NCI-H187 (cell line): ENCODE measurements around the gene RPLP2.

ENCODE experiments used
- DNase-seq, 2 experiments: peaks; one replicate each; lab custom pipeline; 2025; lab: John Stamatoyannopoulos, UW

Gene RPLP2

DNA sequence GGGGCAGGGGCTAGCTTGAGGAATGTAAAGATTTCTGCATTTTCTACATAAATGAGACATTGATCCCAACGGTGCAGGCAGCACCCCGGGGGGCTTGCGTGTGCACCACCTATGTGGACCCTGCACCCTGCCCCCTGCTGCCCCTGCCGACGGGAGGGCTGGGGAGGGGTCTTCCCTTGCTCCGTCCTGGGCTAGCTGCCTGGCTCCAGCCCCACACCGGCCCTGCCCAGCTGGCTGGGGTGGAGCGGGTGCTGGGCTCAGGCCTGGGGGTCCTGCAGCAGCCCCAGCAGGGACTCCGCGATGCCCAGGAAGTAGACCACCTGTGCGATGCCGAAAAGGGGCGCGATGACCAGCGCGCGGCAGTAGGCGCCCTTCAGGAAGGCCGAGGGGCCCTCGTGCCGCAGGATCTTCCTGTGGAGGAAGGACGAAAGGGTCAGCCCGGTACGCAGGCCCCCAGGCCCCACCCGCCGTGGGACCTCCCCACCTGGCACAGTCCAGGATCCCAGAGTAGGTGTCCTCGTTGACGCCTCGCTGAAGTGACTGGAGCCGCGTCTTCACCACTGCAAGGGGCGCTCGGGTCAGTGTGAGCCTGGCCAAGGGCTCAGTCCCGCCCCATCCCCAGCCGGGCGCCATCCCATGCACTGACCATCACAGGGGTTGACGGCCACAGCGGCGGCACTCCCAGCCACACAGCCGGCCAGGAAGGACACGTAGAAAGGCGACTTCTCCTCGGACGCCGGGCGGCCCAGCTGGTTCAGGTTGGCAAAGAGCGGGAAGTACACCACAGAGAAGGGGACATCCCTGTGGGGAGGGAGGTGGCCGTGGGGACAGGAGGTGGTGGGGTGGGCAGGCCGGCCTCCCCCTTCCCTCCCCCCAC is 17.9 kb upstream of the RPLP2 start:
- DNase-seq = no peak

DNA sequence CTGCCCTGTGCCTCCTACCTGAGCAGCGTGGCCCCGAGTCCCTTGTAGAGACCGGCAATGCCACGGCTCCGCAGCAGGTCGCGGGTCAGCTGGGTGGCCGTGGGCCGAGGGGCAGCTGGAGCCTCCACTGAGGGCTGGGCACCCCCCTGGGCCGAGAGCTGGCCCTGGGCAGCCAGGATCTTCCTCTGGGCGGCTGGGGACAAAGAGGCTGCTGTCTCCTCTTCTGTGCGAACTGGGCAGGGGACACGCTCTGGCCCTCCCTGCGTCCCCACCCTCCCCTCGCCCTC is 17.3 kb upstream of the RPLP2 start:
- DNase-seq = no peak

DNA sequence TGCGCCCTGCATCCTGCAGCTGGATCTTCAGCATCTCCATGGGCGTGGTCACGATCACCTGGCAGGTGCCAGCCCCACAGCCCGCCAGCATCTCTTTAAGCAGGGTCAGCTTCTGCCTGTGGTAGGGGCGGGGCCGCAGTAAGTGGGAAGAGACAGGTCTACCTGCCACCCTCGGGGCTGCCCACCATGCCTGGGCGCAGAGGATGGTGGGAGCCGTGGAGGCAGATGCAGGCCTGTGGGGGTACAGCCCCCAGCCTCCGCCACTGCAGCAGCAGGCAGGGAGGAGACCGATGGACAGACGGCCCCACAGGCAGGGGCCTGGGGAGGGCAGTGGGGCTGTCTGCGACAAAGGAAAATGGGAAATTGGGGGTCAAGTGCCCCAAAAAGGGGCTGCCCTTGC is 16.9 kb upstream of the RPLP2 start:
- DNase-seq = peak in 1 of 2 experiments; percentile 43

DNA sequence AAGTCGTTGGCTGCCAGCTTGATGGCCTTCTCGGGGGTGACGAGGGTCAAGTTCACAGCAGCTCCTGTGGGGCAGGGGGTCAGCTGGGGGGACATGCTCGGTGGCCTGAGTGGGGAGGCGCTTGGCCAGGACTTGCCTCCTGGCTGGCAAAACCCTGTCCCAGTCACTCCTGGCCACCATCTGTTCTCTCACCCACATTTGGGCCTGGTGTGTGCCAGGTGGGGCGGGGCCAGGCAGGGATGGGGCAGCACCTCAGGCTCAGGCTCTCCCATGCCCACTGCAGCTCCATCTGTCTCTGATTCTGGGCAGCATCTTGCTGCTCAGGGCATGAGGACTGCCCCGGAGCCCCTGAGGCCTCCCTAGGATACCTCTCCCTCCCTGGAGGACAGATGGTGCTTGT is 16.2 kb upstream of the RPLP2 start:
- DNase-seq = no peak

DNA sequence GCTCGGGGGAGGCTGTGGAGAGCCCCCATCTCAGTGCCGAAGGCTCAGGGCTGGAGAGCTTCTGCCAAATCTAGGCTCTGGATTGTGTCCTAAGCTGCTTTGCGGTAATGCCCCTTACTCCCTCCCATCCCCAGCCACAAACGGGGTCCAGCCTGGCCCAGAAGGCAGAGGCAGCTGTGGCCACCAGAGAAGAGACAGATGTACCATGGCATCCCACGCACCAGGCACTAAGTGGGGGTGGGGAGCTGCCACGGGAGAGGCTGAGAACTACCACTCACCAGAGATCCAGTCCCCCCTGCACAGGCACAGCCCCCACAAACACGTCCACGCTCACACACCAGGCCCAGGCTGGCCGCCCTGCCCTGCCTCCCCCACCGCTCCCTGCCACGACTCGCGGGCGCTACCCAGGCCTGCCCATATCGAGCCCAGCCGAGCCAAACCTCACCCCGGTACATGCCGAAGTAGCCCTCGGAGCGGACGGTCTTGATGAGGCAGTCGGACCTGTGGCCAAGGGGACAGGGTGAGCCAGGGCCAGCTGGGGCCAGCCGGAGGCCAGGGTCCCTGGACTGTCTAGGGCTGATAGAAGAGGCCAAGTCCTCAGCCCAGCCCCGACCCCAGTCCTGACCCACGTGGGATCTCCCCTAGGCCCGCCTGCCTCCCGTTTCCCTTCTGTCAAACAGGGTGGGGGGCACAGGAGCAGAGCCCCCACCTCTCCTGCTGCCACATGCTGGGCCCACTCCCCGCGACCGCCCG is 15.6 kb upstream of the RPLP2 start:
- DNase-seq = no peak

DNA sequence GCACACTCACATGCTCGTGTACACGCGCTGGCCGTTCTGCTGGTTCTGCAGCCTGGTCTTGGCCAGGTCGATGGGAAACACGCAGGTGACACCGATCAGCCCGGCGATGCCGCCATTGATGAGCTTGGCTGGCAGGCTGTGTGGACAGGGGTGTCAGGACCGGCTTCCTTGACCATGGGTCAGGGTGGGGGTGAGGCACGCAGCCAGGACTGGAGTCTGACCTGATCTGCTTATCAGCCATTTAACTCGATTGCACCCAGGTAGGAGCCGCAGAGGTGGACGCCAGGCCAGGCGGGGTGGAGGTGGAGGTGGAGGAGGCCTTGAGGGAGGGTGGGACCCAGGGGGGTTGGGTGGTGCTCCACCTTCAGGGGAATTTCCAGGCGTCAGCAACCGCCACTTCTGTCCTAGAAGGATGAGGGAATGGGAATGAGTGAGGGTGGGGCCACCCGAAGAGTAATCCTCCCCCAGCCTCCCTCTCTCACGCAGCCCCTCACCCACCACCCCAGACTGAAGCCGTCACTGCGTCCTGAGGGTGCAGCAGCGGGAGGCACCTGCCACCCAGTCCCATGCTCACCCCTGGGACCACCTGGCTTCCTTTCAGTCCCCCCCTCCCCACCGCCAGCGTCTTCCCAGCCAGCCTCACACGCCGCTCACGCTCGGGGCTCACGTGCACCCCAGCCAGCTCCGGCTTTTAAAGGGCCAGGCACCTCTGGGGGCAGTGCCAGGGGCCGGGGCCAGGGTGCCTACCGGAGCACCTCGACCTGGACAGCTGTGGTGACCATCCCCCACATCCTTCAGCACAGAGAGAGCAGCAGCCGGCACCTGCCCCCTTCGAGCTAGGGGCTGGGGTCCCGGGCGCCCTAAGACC is 14.8 kb upstream of the RPLP2 start:
- DNase-seq = no peak

DNA sequence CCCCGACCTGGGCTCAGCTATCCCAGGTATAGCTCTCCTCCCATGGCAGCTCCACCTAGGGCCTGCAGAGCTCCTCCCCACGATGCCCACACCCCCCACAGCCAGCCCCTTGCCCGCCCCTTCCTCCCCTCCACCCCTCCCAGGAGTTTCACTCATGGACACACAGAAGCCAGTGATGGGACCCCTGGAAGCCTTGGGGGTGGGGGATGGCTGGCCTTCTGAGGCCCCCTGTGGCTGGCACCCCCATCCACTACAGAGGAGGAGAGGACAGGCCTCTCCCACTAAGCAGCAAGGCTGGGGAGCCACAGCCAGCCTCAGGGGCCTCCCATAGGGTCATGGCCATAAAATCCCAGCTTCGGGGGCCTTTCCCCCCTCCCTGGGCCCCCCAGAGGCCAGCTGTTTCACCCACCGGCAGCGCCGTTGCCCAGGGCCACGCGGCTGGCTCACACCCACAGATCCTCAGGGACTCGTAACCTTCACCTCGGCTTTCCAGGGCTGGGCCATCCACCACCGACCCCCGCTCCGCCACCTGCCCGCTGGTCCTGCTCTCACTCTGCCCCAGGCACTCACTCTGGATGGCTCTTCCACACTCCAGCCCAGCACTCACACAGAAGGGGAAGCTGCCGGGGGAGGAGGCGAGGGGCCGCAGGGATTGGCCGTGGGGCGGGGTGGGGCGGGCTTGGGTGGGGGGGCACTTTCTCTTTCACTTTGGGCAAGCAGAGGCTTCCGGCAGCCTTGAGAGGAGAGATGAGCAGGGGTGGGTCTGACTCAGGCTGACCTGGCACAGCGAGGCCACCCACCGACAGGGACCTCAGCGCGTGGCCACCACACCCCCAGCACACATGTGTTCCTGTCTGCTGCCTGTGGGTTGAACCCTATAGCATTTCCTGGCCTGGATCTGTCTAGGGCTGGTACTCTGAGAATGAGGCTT is 13.9 kb upstream of the RPLP2 start:
- peak; percentile 49 to 86 for DNase-seq

DNA sequence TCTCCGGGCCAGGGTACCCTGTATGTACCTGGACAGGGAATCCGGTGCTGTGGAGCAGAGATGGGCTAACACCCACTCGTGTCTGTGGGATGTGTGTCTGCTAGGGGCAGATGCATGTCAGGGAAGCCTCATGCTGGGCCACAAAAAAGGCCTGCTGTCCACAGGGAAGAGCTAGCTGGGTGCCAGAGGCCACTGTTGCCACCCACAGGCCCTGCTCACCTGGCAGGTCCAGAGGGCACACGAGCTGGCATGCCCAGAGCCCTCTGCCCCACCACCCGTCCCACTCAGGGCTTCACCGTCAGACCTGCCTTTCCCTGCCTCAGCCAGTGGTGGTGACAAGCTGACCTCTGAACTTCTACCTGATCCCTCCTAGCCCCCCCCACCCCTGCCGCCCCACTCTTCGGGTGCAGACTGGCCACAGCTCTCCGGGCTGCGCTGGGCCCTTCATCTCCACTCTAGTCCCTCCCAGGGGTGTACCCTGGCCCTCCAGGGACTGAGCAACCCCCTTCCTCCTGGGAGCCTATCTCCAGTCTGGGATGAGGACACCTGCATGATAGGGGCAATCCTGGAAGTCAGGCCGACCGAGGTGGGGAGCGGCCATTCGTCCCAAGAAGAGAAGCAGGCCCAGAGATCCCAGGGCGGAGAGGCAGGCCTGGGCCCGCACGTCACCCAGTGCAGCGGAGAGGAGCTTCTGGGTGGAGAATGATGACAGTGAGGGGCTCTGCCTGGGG is 13.0 kb upstream of the RPLP2 start:
- no peak for DNase-seq

DNA sequence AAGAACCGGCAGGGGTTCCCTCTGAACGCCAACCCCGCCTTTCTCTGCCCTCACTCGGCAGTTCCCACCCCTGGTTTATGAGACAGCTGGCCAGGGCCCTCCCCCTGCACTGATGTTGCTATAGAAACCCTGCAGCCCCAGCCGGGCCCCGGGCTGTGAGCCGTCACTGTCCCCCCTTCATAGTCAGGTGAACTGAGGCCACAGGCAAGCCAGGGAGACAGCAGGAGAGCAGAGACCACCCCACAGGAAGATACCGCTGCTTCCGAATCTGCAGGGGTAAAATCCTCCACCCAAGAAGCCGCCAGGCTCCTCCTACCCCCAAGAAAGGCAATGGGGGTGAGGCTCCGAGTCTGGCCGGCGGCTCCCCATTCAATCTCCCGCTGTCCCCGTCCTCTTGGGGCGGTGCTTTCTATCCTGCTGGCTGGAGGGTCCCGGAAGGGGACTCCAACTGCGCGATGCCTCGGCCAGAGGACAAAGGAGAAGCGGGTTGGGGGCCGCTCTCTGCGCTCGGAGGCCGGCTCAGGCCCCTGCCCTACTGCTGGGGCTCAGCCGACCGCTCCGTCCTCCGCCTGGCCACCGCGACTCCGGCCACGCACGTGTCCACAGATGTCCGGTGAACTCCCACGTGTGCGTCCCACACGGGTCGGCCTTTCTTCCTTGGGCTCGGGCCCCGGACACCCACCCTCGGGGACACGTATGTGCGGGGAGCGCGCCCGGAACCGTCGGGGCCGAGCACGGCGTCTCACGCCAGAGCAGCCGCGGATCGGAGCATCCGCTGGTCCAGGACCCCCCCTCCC is 12.3 kb upstream of the RPLP2 start:
- peak; percentile 77 to 83 for DNase-seq

DNA sequence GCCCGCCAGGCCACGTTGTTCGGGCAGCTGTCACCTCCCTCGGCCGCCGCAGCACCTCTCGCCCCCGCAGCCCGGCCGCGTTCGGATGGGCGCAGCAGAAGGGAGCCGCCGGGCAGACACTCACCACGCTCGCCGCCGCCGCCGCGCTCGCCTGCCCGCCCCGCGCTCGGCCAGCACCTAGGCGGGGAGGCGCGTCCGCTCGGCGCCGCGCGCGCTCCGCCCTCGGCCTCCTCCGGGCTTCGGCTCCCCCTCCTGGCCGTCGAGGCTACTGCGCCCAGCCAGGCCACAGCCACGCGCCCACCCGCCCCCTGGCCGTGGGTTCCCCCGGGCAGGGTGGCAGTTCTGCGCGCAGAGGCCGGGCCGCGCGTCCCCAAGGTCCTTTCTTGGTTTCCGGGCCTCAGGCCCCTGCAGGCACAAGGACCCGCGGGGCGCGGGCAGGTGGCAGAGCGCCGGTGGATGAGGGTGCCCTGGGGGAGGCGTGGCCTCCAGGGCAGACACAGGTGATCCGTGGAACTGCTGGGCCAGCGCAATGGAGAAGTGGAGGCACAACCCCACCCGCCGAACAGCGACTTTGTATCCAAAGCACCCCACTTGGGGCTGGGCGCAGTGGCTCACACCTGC is 11.6 kb upstream of the RPLP2 start, which contains the start of gene SLC25A22:
TSS of gene SLC25A22 (minus strand) at position 189 of the 621 bp plus-strand sequence. CDS start 3,275 bp downstream, outside the sequence.
- DNase-seq = peak; percentile 58 to 78

DNA sequence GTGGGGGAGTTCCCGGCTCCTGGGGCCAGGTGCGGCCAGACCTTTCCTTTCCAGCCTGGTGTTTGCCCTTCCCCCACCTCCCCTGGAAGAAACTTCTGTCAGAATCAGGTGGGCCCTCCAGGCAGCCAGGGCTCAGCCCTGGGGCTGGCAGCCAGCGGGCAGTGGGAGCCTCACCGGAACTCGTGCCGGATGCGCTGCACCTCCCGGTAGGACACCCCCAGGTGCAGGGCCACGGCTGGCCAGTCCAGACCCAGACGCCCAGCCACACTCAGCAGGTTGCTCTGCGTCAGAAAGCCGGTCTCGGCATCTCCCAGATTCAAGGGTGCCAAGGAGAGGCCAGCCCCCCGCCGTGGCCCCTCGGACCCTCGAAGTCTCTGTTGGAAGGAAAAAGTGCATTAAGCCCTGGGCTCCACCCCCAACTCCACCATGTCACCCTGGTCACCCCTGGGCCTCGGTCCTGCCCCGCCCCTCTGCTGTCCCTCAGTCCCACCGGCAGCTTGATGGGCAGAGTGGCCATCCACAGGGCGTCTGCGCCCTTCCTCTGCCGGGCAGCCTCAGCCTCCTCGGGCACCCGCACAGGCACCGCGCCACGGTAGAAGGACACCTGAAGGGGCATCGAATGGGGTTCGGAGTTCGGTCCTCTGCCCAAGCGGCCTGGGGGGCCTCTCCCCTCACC is 10.0 kb upstream of the RPLP2 start:
- no peak for DNase-seq

DNA sequence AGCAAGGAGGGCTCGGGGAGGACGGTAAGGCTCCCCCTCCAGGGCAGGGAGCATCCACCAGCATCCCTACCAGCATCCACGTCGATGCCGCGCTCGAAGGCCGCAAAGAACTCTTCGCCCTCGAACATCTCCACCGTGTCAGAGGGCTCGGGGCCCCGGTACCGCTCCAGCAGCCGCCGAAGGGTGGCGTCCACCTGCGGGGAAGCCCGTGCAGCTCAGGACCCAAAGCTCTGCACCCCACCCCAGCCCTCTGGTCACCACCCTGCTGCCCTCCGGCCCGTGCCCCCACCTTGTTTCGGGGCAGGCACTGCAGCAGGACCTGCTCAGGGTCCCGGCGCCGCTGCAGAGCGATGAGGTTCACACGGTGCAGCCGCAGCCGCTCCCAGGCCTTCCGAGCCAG is 9.3 kb upstream of the RPLP2 start:
- no peak for DNase-seq

DNA sequence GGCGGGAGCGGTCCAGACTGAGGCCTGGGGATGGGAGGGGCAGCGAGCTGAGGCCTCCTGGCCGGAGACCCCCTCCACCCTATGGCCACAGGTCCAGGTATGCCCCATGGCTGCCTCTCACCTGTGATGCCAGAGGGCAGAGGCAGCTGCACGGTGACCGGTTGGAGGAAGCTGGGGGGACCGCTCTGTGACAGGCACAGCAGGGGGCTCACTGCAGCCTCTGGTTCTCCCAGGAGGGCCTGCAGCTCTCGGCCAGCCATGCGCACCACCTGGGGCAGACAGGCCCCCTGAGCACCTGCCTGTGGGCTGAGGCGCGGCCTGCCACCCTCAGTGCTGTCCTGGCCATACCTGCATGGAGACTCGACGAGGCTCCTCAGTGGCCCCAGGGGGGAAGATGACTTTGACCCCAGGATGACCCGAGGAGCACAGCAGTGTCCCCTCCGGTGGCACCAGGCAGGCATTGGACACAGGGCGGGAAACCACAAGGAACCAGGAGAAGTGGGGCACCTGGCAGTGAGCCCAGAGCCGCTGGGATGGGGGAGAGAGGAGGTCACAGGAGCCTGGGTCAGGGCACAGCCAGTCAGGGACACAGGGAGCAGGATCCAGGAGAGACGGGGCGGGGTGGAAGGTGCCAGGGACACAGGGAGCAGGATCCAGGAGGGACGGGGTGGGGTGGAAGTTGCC is 8.5 kb upstream of the RPLP2 start:
- DNase-seq = no peak

DNA sequence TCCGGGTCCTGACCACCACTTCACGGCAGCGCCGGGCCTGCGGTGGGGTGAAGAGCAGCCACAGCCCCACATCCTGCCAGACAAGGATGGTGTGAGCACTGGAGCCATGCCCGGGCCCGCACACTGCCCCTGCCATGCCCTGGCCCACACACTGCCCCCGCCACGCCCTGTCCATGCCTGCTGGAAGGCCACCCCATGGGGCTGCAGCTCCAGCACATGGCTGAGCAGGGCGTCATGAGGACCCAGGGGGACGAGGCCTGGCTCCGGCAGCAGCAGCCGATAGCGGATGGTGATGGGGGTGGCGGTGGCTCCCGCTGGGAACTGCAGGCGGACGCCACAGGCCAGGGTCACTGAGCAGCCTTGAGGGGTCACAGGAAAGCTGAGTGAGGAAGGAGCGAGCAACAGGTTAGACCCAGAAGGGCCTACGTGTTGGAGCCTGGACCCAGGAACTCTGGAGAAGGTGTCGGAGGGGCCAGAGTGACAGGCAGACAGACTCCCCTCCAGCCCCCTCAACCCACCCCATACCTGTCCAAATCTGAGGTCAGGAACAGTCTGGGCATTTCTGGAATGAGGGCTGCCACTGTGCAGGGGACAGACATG is 7.6 kb upstream of the RPLP2 start:
- DNase-seq = no peak

DNA sequence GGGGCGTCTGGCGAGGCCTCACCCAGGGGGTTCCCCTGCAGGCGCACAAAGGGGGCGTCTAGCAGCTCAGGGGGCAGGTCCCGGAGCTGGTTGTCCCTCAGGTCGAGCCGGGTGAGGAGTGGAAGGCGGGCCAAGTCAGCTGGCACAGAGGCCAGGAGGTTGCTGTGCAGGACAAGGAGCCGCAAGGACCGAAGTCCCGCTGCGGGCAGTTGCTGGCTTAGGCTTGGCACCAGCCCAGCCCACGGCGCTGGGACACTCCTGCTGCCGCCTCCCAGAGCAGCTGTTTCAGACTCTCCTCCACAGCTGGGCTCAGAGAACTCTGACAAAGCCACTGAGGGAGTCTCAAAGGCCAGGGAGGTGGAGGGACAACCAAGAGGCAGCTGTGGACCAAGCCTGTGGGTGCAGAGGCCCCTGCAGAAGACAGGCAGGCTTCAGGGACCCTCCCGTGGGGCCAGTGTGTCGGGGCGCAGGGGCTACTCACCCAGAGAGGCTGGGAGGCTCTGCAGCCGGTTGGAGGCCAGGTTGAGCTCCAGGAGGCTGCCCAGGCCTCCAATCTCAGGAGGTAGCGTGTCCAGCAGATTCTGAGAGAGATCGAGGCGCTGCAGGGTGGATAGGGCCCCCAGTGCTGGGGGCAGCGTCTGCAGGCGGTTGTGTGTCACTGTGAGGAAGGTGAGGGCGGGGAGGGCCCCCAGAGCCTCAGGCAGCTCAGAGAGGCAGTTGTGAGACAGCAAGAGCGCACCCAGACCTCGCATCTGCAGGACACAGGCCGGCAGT is 6.9 kb upstream of the RPLP2 start:
- DNase-seq = no peak

DNA sequence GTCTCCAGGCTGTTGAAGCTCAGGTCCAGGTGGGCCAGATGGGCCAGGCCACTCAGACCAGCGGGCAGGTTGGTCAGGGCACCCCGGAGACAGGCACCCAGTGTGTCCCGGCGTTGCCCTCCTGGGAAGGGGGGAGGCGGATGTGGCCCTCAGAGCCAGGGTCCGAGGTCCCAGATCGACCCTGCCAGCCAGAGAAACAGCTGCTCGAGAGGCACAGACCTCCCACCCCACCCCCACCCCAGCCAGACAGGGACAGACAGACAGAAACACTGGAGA is 6.4 kb upstream of the RPLP2 start:
- no peak for DNase-seq
